Panc1 (cell line): ENCODE data around the gene RNU1-4.
"Not testable (repeated sequence)": the region's sequence is repeated elsewhere in the genome, so short reads cannot be mapped to it uniquely, and the experiment has no call there.

ENCODE experiments used
- POLR2AphosphoS5 ChIP-seq: IDR thresholded peaks from 2 replicates; pipeline ENCODE4 v1.6.1; 2012; ENCODE audit warnings: mild to moderate bottlenecking, low read depth, low read length, moderate library complexity
- SIN3A ChIP-seq: IDR thresholded peaks from 2 replicates; pipeline ENCODE4 v1.6.1; 2012; ENCODE audit warnings: low read depth, mild to moderate bottlenecking, low read length, moderate library complexity, borderline replicate concordance; ENCODE audit not compliant: insufficient read depth
- TCF7L2 ChIP-seq: IDR thresholded peaks from 2 replicates; pipeline ENCODE4 v1.6.1; 2011; ENCODE audit warnings: mild to moderate bottlenecking, low read depth, low read length, inconsistent platforms
- TF ChIP-seq, protein P1 (sequence below): fragments of 450-650 bp; IDR thresholded peaks from 2 replicates; pipeline ENCODE4 v1.5.1; 2017; ENCODE audit warnings: mild to moderate bottlenecking
- TF ChIP-seq, protein P2 (sequence below), 2 experiments: IDR thresholded peaks; 2 replicates each; pipeline ENCODE4 v1.6.1; 2011 to 2012; ENCODE audit warnings: low read depth in 2 of 2, control low read depth in 1 of 2, low read length in 1 of 2, mild to moderate bottlenecking in 1 of 2, moderate library complexity in 1 of 2; ENCODE audit not compliant: insufficient read depth in 1 of 2

DNA sequence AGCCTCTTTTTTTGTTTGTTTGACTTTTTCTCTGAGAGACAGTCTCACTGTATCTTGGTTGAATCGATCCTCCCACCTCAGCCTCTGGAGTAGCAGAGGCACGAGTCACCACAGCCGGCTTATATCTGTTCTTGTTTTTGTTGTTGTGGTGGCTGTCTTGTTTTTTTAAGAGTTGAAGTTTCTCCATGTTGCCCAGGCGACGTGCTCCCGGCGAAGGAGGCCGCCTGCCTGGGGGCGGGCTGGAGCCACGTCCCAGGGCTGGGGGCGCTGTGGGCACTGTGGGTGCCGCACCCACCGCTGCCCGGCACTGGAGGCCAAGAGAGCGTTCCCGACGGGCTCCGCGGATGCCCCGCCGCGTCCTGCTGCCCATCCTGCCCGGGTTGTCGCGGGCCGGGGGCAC is 8.4 kb downstream of the RNU1-4 start:
- TF ChIP-seq, protein P1, sequence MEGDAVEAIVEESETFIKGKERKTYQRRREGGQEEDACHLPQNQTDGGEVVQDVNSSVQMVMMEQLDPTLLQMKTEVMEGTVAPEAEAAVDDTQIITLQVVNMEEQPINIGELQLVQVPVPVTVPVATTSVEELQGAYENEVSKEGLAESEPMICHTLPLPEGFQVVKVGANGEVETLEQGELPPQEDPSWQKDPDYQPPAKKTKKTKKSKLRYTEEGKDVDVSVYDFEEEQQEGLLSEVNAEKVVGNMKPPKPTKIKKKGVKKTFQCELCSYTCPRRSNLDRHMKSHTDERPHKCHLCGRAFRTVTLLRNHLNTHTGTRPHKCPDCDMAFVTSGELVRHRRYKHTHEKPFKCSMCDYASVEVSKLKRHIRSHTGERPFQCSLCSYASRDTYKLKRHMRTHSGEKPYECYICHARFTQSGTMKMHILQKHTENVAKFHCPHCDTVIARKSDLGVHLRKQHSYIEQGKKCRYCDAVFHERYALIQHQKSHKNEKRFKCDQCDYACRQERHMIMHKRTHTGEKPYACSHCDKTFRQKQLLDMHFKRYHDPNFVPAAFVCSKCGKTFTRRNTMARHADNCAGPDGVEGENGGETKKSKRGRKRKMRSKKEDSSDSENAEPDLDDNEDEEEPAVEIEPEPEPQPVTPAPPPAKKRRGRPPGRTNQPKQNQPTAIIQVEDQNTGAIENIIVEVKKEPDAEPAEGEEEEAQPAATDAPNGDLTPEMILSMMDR: not testable (repeated sequence)
- not testable (repeated sequence) for TF ChIP-seq SIN3A, POLR2AphosphoS5, TCF7L2
- TF ChIP-seq, protein P2, sequence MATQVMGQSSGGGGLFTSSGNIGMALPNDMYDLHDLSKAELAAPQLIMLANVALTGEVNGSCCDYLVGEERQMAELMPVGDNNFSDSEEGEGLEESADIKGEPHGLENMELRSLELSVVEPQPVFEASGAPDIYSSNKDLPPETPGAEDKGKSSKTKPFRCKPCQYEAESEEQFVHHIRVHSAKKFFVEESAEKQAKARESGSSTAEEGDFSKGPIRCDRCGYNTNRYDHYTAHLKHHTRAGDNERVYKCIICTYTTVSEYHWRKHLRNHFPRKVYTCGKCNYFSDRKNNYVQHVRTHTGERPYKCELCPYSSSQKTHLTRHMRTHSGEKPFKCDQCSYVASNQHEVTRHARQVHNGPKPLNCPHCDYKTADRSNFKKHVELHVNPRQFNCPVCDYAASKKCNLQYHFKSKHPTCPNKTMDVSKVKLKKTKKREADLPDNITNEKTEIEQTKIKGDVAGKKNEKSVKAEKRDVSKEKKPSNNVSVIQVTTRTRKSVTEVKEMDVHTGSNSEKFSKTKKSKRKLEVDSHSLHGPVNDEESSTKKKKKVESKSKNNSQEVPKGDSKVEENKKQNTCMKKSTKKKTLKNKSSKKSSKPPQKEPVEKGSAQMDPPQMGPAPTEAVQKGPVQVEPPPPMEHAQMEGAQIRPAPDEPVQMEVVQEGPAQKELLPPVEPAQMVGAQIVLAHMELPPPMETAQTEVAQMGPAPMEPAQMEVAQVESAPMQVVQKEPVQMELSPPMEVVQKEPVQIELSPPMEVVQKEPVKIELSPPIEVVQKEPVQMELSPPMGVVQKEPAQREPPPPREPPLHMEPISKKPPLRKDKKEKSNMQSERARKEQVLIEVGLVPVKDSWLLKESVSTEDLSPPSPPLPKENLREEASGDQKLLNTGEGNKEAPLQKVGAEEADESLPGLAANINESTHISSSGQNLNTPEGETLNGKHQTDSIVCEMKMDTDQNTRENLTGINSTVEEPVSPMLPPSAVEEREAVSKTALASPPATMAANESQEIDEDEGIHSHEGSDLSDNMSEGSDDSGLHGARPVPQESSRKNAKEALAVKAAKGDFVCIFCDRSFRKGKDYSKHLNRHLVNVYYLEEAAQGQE (IDR thresholded peaks at IDR 0.05; ENCODE audit: insufficient read depth in 1 of 2, low read depth in 2 of 2, low read length in 1 of 2): not testable (repeated sequence)
